CD4-positive, alpha-beta T cell treated with Interleukin-17A for 1 hour (primary cell): ENCODE data around the gene RNF40.
"Not testable (repeated sequence)": the region's sequence is repeated elsewhere in the genome, so short reads cannot be mapped to it uniquely, and the experiment has no call there.

Source experiments
- DNase-seq: peaks from one replicate; pipeline ENCODE4 v3.0.0-alpha.2; 2020

Gene RNF40

GRCh38 chr16:30783280-30784109 is 21.4 kb downstream of the RNF40 start:
- no peak for DNase-seq

GRCh38 chr16:30784215-30784614 is 22.1 kb downstream of the RNF40 start:
- no peak for DNase-seq

- no peak for DNase-seq
Observed at GRCh38 chr16:30785126-30786106, 23.3 kb downstream of the RNF40 start.

- DNase-seq = no peak
Observed at GRCh38 chr16:30786115-30786935, 24.2 kb downstream of the RNF40 start.

GRCh38 chr16:30786936-30787612 is 25.0 kb downstream of the RNF40 start, which contains the start of gene ZNF629:
TSS of gene ZNF629 (minus strand) at chr16:30787205. CDS start at chr16:30784482, 2,723 bp downstream.
- DNase-seq = peak; percentile 30

GRCh38 chr16:30787613-30788378 is 25.7 kb downstream of the RNF40 start:
- no peak for DNase-seq

GRCh38 chr16:30793508-30794069 is 31.5 kb downstream of the RNF40 start:
- DNase-seq = no peak

GRCh38 chr16:30794634-30795033 is 32.5 kb downstream of the RNF40 start:
- no peak for DNase-seq

GRCh38 chr16:30797670-30798309 is 35.7 kb downstream of the RNF40 start:
- no peak for DNase-seq

- no peak for DNase-seq
Observed at GRCh38 chr16:30802936-30803335, 40.8 kb downstream of the RNF40 start.

- DNase-seq = no peak
Observed at GRCh38 chr16:30805056-30805369, 42.9 kb downstream of the RNF40 start.

- peak; percentile 52 for DNase-seq
Observed at GRCh38 chr16:30805370-30806169, 43.4 kb downstream of the RNF40 start.

GRCh38 chr16:30808146-30808545 is 46.0 kb downstream of the RNF40 start:
- DNase-seq = no peak

- DNase-seq = not testable (repeated sequence)
Observed at GRCh38 chr16:30808890-30809426, 46.8 kb downstream of the RNF40 start.

- not testable (repeated sequence) for DNase-seq
Observed at GRCh38 chr16:30809675-30810074, 47.6 kb downstream of the RNF40 start.

- no peak for DNase-seq
Observed at GRCh38 chr16:30813821-30814189, 51.7 kb downstream of the RNF40 start.

- no peak for DNase-seq
Observed at GRCh38 chr16:30816769-30817168, 54.6 kb downstream of the RNF40 start.

- DNase-seq = no peak
Observed at GRCh38 chr16:30820952-30821421, 58.9 kb downstream of the RNF40 start.

GRCh38 chr16:30821441-30821840 is 59.3 kb downstream of the RNF40 start:
- DNase-seq = not testable (repeated sequence)
